ENCODE measurements around the gene NAGLU. TPM values are rescaled to one million over a fixed set of nuclear protein-coding genes. Genes with fewer than 3 reads are reported as not detected.
"Not testable (repeated sequence)": the region's sequence is repeated elsewhere in the genome, so short reads cannot be mapped to it uniquely, and the experiment has no call there.

NAGLU gene
- total RNA-seq, 1 donor from 2014 or later, result 7.7 TPM

GRCh38 chr17:42554250-42555121 is 18.4 kb downstream of the NAGLU start:
- no peaks in the 10 kb centered on the region for H3K9me3 ChIP-seq (replicated peaks)
- peaks cover 38% of the 10 kb centered on the region for H3K4me1 ChIP-seq
- H3K36me3 ChIP-seq, result no peaks in the 10 kb centered on the region
- no peak for TF ChIP-seq CTCF (IDR thresholded peaks at IDR 0.05; ENCODE audit: borderline replicate concordance)
- DNase-seq, result peak; percentile 92
- H3K4me3 ChIP-seq, result peak overlapping the region; percentile 96
- H3K27me3 ChIP-seq (ENCODE audit: low read depth), result no peaks in the 10 kb centered on the region
- peak overlapping the region; percentile 97 for H3K27ac ChIP-seq (replicated peaks)
- intact Hi-C loops (cut with micrococcal nuclease), result no loop called here

GRCh38 chr17:42555122-42555622 is 19.1 kb downstream of the NAGLU start:
- H3K36me3 ChIP-seq, result no peaks in the 10 kb centered on the region
- H3K4me3 ChIP-seq, result peak overlapping the region; percentile 96
- H3K27ac ChIP-seq (replicated peaks), result peak overlapping the region; percentile 97
- intact Hi-C loops (cut with micrococcal nuclease), result no loop called here
- DNase-seq, result no peak
- TF ChIP-seq CTCF (IDR thresholded peaks at IDR 0.05; ENCODE audit: borderline replicate concordance), result no peak
- peaks cover 38% of the 10 kb centered on the region for H3K4me1 ChIP-seq
- H3K9me3 ChIP-seq (replicated peaks), result no peaks in the 10 kb centered on the region
- no peaks in the 10 kb centered on the region for H3K27me3 ChIP-seq (ENCODE audit: low read depth)

- H3K27ac ChIP-seq (replicated peaks); H3K27me3 ChIP-seq (ENCODE audit: low read depth); H3K36me3 ChIP-seq; DNase-seq; H3K9me3 ChIP-seq (replicated peaks); H3K4me3 ChIP-seq; intact Hi-C loops (cut with micrococcal nuclease): not testable (repeated sequence)
- peaks cover 38% of the 10 kb centered on the region for H3K4me1 ChIP-seq
These were observed 20.0 kb downstream of the NAGLU start for GRCh38 chr17:42555961-42556617.

GRCh38 chr17:42559075-42559474 is 23.0 kb downstream of the NAGLU start:
- H3K4me1 ChIP-seq, result peaks cover 50% of the 10 kb centered on the region
- no peak overlapping the region for H3K27ac ChIP-seq (replicated peaks)
- no peaks in the 10 kb centered on the region for H3K27me3 ChIP-seq (ENCODE audit: low read depth)
- intact Hi-C loops (cut with micrococcal nuclease), result no loop called here
- no peak for DNase-seq
- no peak for TF ChIP-seq CTCF (IDR thresholded peaks at IDR 0.05; ENCODE audit: borderline replicate concordance)
- no peak overlapping the region for H3K4me3 ChIP-seq
- H3K9me3 ChIP-seq (replicated peaks), result no peaks in the 10 kb centered on the region
- no peaks in the 10 kb centered on the region for H3K36me3 ChIP-seq

GRCh38 chr17:42560246-42560645 is 24.2 kb downstream of the NAGLU start:
- Histone ChIP-seq H3K4me1 (peaks cover 47% of the 10 kb centered on the region), H3K4me3 (no peak overlapping the region), H3K9me3 (replicated peaks) (no peaks in the 10 kb centered on the region), H3K27ac (replicated peaks) (no peak overlapping the region), H3K36me3 (peaks cover 11% of the 10 kb centered on the region), H3K27me3 (ENCODE audit: low read depth) (no peaks in the 10 kb centered on the region)
- TF ChIP-seq CTCF (IDR thresholded peaks at IDR 0.05; ENCODE audit: borderline replicate concordance), result no peak
- intact Hi-C loops (cut with micrococcal nuclease), result no loop called here
- DNase-seq, result no peak
